BLaER1 treated with 17β-estradiol and CSF1 and Interleukin-3, amounts not matched to agents 10 nM and 100 nM (cell line): ENCODE data around the gene GRIK2.

Source experiments
- H3K27ac ChIP-seq, 11 experiments: shearing (Covaris generic); formaldehyde crosslinking; 2 replicates each; pipeline ENCODE4 v1.8.1; 2022
- H3K27me3 ChIP-seq, 11 experiments: shearing (Covaris generic); formaldehyde crosslinking; 2 replicates each; pipeline ENCODE4 v1.8.1; 2022
- H3K36me3 ChIP-seq, 11 experiments: shearing (Covaris generic); formaldehyde crosslinking; 2 replicates each; pipeline ENCODE4 v1.8.1; 2022
- H3K4me1 ChIP-seq, 10 experiments: shearing (Covaris generic); formaldehyde crosslinking; 2 replicates each; pipeline ENCODE4 v1.8.1; 2022
- H3K4me2 ChIP-seq, 11 experiments: shearing (Covaris generic); formaldehyde crosslinking; 2 replicates each; pipeline ENCODE4 v1.8.1; 2022
- H3K4me3 ChIP-seq, 10 experiments: shearing (Covaris generic); formaldehyde crosslinking; 2 replicates each; pipeline ENCODE4 v1.8.1; 2022
- H3K9ac ChIP-seq, 11 experiments: shearing (Covaris generic); formaldehyde crosslinking; 2 replicates each; pipeline ENCODE4 v1.8.1; 2022
- H3K9me3 ChIP-seq, 11 experiments: shearing (Covaris generic); formaldehyde crosslinking; replicated peaks in 1 of 11; 2 replicates each; pipeline ENCODE4 v1.8.1; 2022
- H4K20me1 ChIP-seq, 11 experiments: shearing (Covaris generic); formaldehyde crosslinking; 2 replicates each; pipeline ENCODE4 v1.8.1; 2022
- Cebpa-rat ChIP-seq, 11 experiments: shearing (Covaris generic); IDR thresholded peaks; 2 replicates each; pipeline ENCODE4 v1.8.1; 2022

The GRIK2 gene

GRCh38 chr6:101413773-101414172, 20.3 kb downstream of the GRIK2 start:
- H3K9me3 ChIP-seq, result no peaks in the 10 kb centered on the region
- no peak overlapping the region for H3K9ac ChIP-seq
- no peaks in the 10 kb centered on the region for H4K20me1 ChIP-seq
- no peaks in the 10 kb centered on the region; a peak in 1 of 22 replicates for H3K27me3 ChIP-seq
- no peaks in the 10 kb centered on the region for H3K36me3 ChIP-seq
- H3K27ac ChIP-seq, result no peak overlapping the region
- no peak overlapping the region for H3K4me3 ChIP-seq
- no peak for TF ChIP-seq Cebpa-rat (IDR thresholded peaks at IDR 0.05)
- H3K4me2 ChIP-seq, result no peak overlapping the region
- H3K4me1 ChIP-seq, result no peaks in the 10 kb centered on the region

- no peak overlapping the region for H3K4me3 ChIP-seq
- no peak for TF ChIP-seq Cebpa-rat (IDR thresholded peaks at IDR 0.05)
- H3K4me1 ChIP-seq, result no peaks in the 10 kb centered on the region
- H3K27ac ChIP-seq, result no peak overlapping the region
- H3K9ac ChIP-seq, result no peak overlapping the region
- no peaks in the 10 kb centered on the region for H3K27me3 ChIP-seq
- no peak overlapping the region for H3K4me2 ChIP-seq
- no peaks in the 10 kb centered on the region for H3K9me3 ChIP-seq
- H4K20me1 ChIP-seq, result no peaks in the 10 kb centered on the region
- no peaks in the 10 kb centered on the region for H3K36me3 ChIP-seq
These were observed 24.4 kb downstream of the GRIK2 start for GRCh38 chr6:101417900-101418299.

GRCh38 chr6:101422251-101422650, 28.7 kb downstream of the GRIK2 start:
- Histone ChIP-seq H3K4me2 (no peak overlapping the region), H3K4me3 (no peak overlapping the region; a peak in 1 of 20 replicates), H3K36me3 (no peaks in the 10 kb centered on the region), H3K9ac (no peak overlapping the region), H3K27me3 (no peaks in the 10 kb centered on the region), H3K27ac (no peak overlapping the region), H4K20me1 (no peaks in the 10 kb centered on the region), H3K4me1 (no peaks in the 10 kb centered on the region), H3K9me3 (no peaks in the 10 kb centered on the region)
- TF ChIP-seq Cebpa-rat (IDR thresholded peaks at IDR 0.05), result no peak

- no peak overlapping the region for H3K9ac ChIP-seq
- H3K27ac ChIP-seq, result no peak overlapping the region
- no peaks in the 10 kb centered on the region for H3K4me1 ChIP-seq
- TF ChIP-seq Cebpa-rat (IDR thresholded peaks at IDR 0.05), result no peak
- H4K20me1 ChIP-seq, result no peaks in the 10 kb centered on the region
- no peak overlapping the region for H3K4me3 ChIP-seq
- H3K36me3 ChIP-seq, result no peaks in the 10 kb centered on the region
- no peaks in the 10 kb centered on the region for H3K27me3 ChIP-seq
- H3K9me3 ChIP-seq, result no peaks in the 10 kb centered on the region
- no peak overlapping the region for H3K4me2 ChIP-seq
These were observed 29.3 kb downstream of the GRIK2 start for GRCh38 chr6:101422811-101423210.

- H3K9me3 ChIP-seq, result no peaks in the 10 kb centered on the region
- H3K9ac ChIP-seq, result no peak overlapping the region
- no peak overlapping the region for H3K27ac ChIP-seq
- H3K4me1 ChIP-seq, result no peaks in the 10 kb centered on the region
- TF ChIP-seq Cebpa-rat (IDR thresholded peaks at IDR 0.05), result no peak
- H4K20me1 ChIP-seq, result no peaks in the 10 kb centered on the region
- H3K4me3 ChIP-seq, result no peak overlapping the region
- no peaks in the 10 kb centered on the region for H3K27me3 ChIP-seq
- no peaks in the 10 kb centered on the region for H3K36me3 ChIP-seq
- H3K4me2 ChIP-seq, result no peak overlapping the region
These were observed 35.8 kb downstream of the GRIK2 start for GRCh38 chr6:101429270-101429669.

- Histone ChIP-seq H3K36me3 (no peaks in the 10 kb centered on the region), H3K4me3 (no peak overlapping the region), H3K27ac (no peak overlapping the region), H3K27me3 (no peaks in the 10 kb centered on the region), H3K4me2 (no peak overlapping the region), H4K20me1 (no peaks in the 10 kb centered on the region), H3K9me3 (no peaks in the 10 kb centered on the region), H3K4me1 (no peaks in the 10 kb centered on the region), H3K9ac (no peak overlapping the region)
- no peak for TF ChIP-seq Cebpa-rat (IDR thresholded peaks at IDR 0.05)
These were observed 36.3 kb downstream of the GRIK2 start for GRCh38 chr6:101429845-101430244.

GRCh38 chr6:101433141-101433540, 39.6 kb downstream of the GRIK2 start:
- no peak overlapping the region for H3K9ac ChIP-seq
- H3K4me2 ChIP-seq, result no peak overlapping the region
- no peaks in the 10 kb centered on the region for H4K20me1 ChIP-seq
- no peak overlapping the region for H3K27ac ChIP-seq
- no peaks in the 10 kb centered on the region for H3K9me3 ChIP-seq
- H3K36me3 ChIP-seq, result no peaks in the 10 kb centered on the region
- no peaks in the 10 kb centered on the region for H3K4me1 ChIP-seq
- no peak for TF ChIP-seq Cebpa-rat (IDR thresholded peaks at IDR 0.05)
- no peaks in the 10 kb centered on the region for H3K27me3 ChIP-seq
- H3K4me3 ChIP-seq, result no peak overlapping the region

- Histone ChIP-seq H3K36me3 (no peaks in the 10 kb centered on the region), H3K27me3 (no peaks in the 10 kb centered on the region), H3K4me1 (no peaks in the 10 kb centered on the region), H3K4me3 (no peak overlapping the region), H3K4me2 (no peak overlapping the region), H3K9ac (no peak overlapping the region), H4K20me1 (no peaks in the 10 kb centered on the region), H3K9me3 (no peaks in the 10 kb centered on the region), H3K27ac (no peak overlapping the region)
- TF ChIP-seq Cebpa-rat (IDR thresholded peaks at IDR 0.05), result no peak
These were observed 41.1 kb downstream of the GRIK2 start for GRCh38 chr6:101434601-101435000.

GRCh38 chr6:101435038-101435437, 41.5 kb downstream of the GRIK2 start:
- no peak for TF ChIP-seq Cebpa-rat (IDR thresholded peaks at IDR 0.05)
- Histone ChIP-seq H3K9me3 (no peaks in the 10 kb centered on the region), H3K27me3 (no peaks in the 10 kb centered on the region), H3K9ac (no peak overlapping the region), H3K36me3 (no peaks in the 10 kb centered on the region), H3K4me1 (no peaks in the 10 kb centered on the region), H3K4me3 (no peak overlapping the region), H3K4me2 (no peak overlapping the region), H4K20me1 (no peaks in the 10 kb centered on the region), H3K27ac (no peak overlapping the region)

GRCh38 chr6:101439790-101440189, 46.3 kb downstream of the GRIK2 start:
- Histone ChIP-seq H3K27me3 (no peaks in the 10 kb centered on the region), H3K9me3 (no peaks in the 10 kb centered on the region), H3K4me3 (no peak overlapping the region), H3K36me3 (no peaks in the 10 kb centered on the region), H3K27ac (no peak overlapping the region), H4K20me1 (no peaks in the 10 kb centered on the region), H3K9ac (no peak overlapping the region), H3K4me1 (no peaks in the 10 kb centered on the region), H3K4me2 (no peak overlapping the region)
- no peak for TF ChIP-seq Cebpa-rat (IDR thresholded peaks at IDR 0.05)

GRCh38 chr6:101443315-101443714, 49.8 kb downstream of the GRIK2 start:
- Histone ChIP-seq H3K4me1 (no peaks in the 10 kb centered on the region), H3K27ac (no peak overlapping the region), H3K9ac (no peak overlapping the region), H3K36me3 (no peaks in the 10 kb centered on the region), H4K20me1 (no peaks in the 10 kb centered on the region), H3K4me2 (no peak overlapping the region), H3K4me3 (no peak overlapping the region), H3K9me3 (no peaks in the 10 kb centered on the region), H3K27me3 (no peaks in the 10 kb centered on the region)
- TF ChIP-seq Cebpa-rat (IDR thresholded peaks at IDR 0.05), result no peak
